Loucy (cell line): ENCODE results near the gene PPP2R5E.
"Not testable (repeated sequence)": the region's sequence is repeated elsewhere in the genome, so short reads cannot be mapped to it uniquely, and the experiment has no call there.

ENCODE experiments used
- H2AFZ ChIP-seq: fragments of 200-600 bp; sonication (generic); 2 replicates; pipeline ENCODE4 v1.6.0; 2016; ENCODE audit warnings: antibody characterized with exemption, mild to moderate bottlenecking, low read length, moderate library complexity
- H3F3A ChIP-seq: fragments of 200-600 bp; 2 replicates; pipeline ENCODE4 v1.6.0; 2016; ENCODE audit warnings: antibody characterized with exemption, low read depth, mild to moderate bottlenecking
- H3K27me3 ChIP-seq: fragments of 200-600 bp; sonication (generic); 2 replicates; pipeline ENCODE4 v1.6.1; 2014; ENCODE audit warnings: low read length, mild to moderate bottlenecking; ENCODE audit not compliant: insufficient read depth, poor library complexity, severe bottlenecking
- H3K36me3 ChIP-seq: fragments of 200-600 bp; sonication (generic); 2 replicates; pipeline ENCODE4 v1.6.1; 2016; ENCODE audit warnings: low read length; ENCODE audit not compliant: insufficient read depth
- H3K4me1 ChIP-seq: fragments of 200-600 bp; sonication (generic); 2 replicates; pipeline ENCODE4 v1.5.1; 2014; ENCODE audit warnings: low read length, mild to moderate bottlenecking; ENCODE audit not compliant: insufficient read depth, poor library complexity, severe bottlenecking
- H3K4me2 ChIP-seq: fragments of 200-600 bp; sonication (generic); 2 replicates; pipeline ENCODE4 v1.6.0; 2014; ENCODE audit warnings: antibody characterized with exemption, low read length, low read depth, mild to moderate bottlenecking; ENCODE audit not compliant: poor library complexity, severe bottlenecking
- H3K4me3 ChIP-seq: fragments of 200-600 bp; sonication (generic); 2 replicates; pipeline ENCODE4 v1.5.1; 2014; ENCODE audit warnings: low read length, mild to moderate bottlenecking, mixed read lengths; ENCODE audit not compliant: poor library complexity, severe bottlenecking
- H3K79me2 ChIP-seq: fragments of 200-600 bp; sonication (generic); 2 replicates; pipeline ENCODE4 v1.6.1; 2014; ENCODE audit warnings: low read length; ENCODE audit not compliant: insufficient read depth
- H3K9ac ChIP-seq: fragments of 200-600 bp; sonication (generic); 2 replicates; pipeline ENCODE4 v1.6.0; 2014; ENCODE audit warnings: mild to moderate bottlenecking, low read depth, low read length, moderate library complexity; ENCODE audit not compliant: poor library complexity, severe bottlenecking
- H3K9me2 ChIP-seq: fragments of 200-600 bp; sonication (generic); replicated peaks from 2 replicates; pipeline ENCODE4 v1.6.1; 2016; ENCODE audit warnings: low read depth, low read length, mixed read lengths
- H3K9me3 ChIP-seq: fragments of 200-600 bp; sonication (generic); 2 replicates; pipeline ENCODE4 v1.6.1; 2014; ENCODE audit warnings: mild to moderate bottlenecking, antibody characterized with exemption, low read length, low read depth; ENCODE audit not compliant: insufficient read depth
- H4K20me1 ChIP-seq: fragments of 200-600 bp; sonication (generic); 2 replicates; pipeline ENCODE4 v1.6.0; 2014; ENCODE audit warnings: antibody characterized with exemption, low read length, mild to moderate bottlenecking; ENCODE audit not compliant: insufficient read depth, poor library complexity, severe bottlenecking
- CTCF ChIP-seq: fragments of 200-600 bp; sonication (generic); conservative IDR thresholded peaks from 2 replicates; pipeline ENCODE4 v1.5.1; 2014; ENCODE audit warnings: mild to moderate bottlenecking, antibody characterized with exemption, low read length
- EZH2phosphoT487 ChIP-seq: fragments of 200-600 bp; IDR thresholded peaks from 2 replicates; pipeline ENCODE4 v1.6.1; 2018; ENCODE audit warnings: antibody characterized with exemption, mild to moderate bottlenecking, moderate library complexity, borderline replicate concordance

PPP2R5E gene

DNA sequence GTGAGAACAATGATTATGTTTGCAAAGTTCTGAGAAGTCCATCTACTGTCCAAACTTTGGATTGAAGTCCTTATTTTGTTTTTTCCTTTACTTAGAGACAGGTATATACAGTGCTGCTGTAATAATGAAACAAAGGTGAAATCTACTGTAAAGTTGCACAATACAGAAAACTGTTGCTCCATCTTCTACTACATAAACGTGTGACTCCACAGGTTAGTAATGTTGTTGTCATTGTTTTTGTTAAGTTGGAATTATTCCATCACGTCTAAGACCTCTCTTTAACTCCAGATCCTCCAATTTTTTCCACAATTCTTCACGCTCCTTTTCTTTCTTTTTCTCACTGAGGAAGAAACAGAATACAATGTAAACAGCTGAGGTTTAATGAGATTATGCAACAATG is 167.4 kb downstream of the PPP2R5E start:
- no peak overlapping the region for H3K9ac ChIP-seq
- H3K4me1 ChIP-seq = no peaks in the 10 kb centered on the region
- TF ChIP-seq CTCF = no peak
- TF ChIP-seq EZH2phosphoT487 = no peak
- H3K9me3 ChIP-seq = no peaks in the 10 kb centered on the region
- H4K20me1 ChIP-seq = no peaks in the 10 kb centered on the region
- no peaks in the 10 kb centered on the region for H3K27me3 ChIP-seq
- H3F3A ChIP-seq = no peaks in the 10 kb centered on the region
- H3K4me3 ChIP-seq = no peak overlapping the region
- H3K9me2 ChIP-seq = no peaks in the 10 kb centered on the region
- peaks cover 23% of the 10 kb centered on the region; the same call in 1 of the 2 replicates for H3K36me3 ChIP-seq
- no peak overlapping the region for H2AFZ ChIP-seq
- no peaks in the 10 kb centered on the region for H3K79me2 ChIP-seq
- H3K4me2 ChIP-seq = no peak overlapping the region

GRCh38 chr14:63371613-63372012 is 171.6 kb downstream of the PPP2R5E start:
- H3K27me3 ChIP-seq, H3K9me3 ChIP-seq, H3K9ac ChIP-seq, H3K4me2 ChIP-seq, H2AFZ ChIP-seq, H3K79me2 ChIP-seq, H3K4me3 ChIP-seq, H3F3A ChIP-seq, H3K4me1 ChIP-seq, H3K9me2 ChIP-seq, H4K20me1 ChIP-seq: not testable (repeated sequence)
- peaks cover 20% of the 10 kb centered on the region; the same call in 1 of the 2 replicates for H3K36me3 ChIP-seq

DNA sequence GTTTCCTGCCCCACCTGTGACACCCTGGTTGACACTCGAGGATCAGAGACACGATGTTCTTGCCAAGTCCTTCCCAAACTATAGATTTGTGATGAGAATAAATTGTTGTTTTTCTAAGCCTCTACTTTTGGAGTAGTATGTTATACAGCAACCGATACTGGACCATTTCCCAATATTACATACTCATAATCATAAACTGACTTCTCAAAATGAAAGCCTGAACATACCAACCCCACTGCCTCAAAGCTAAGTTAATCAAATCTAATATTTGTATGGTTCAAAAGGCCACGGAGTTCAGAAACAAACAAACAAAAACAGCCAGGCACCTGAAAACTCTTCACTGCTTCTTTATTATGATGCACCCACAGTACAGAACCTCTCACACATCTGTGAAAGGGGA is 172.1 kb downstream of the PPP2R5E start:
- Histone ChIP-seq H3K9ac (no peak overlapping the region), H3K9me2 (no peaks in the 10 kb centered on the region), H3K4me2 (no peak overlapping the region), H3K27me3 (no peaks in the 10 kb centered on the region), H3K9me3 (no peaks in the 10 kb centered on the region), H2AFZ (no peak overlapping the region), H3K79me2 (no peaks in the 10 kb centered on the region), H3K36me3 (peaks cover 17% of the 10 kb centered on the region; the same call in 1 of the 2 replicates), H3F3A (no peaks in the 10 kb centered on the region), H3K4me1 (no peaks in the 10 kb centered on the region), H3K4me3 (no peak overlapping the region), H4K20me1 (no peaks in the 10 kb centered on the region)
- no peak for TF ChIP-seq CTCF
- no peak for TF ChIP-seq EZH2phosphoT487

- H3K27me3 ChIP-seq = no peaks in the 10 kb centered on the region
- H3K79me2 ChIP-seq = no peaks in the 10 kb centered on the region
- H3K9ac ChIP-seq = no peak overlapping the region
- H4K20me1 ChIP-seq = no peaks in the 10 kb centered on the region
- H3K4me1 ChIP-seq = no peaks in the 10 kb centered on the region
- H3K4me2 ChIP-seq = no peak overlapping the region
- H2AFZ ChIP-seq = no peak overlapping the region
- H3F3A ChIP-seq = no peaks in the 10 kb centered on the region
- no peaks in the 10 kb centered on the region for H3K9me2 ChIP-seq
- no peaks in the 10 kb centered on the region for H3K9me3 ChIP-seq
- no peak for TF ChIP-seq EZH2phosphoT487
- TF ChIP-seq CTCF = no peak
- no peaks in the 10 kb centered on the region for H3K36me3 ChIP-seq
- H3K4me3 ChIP-seq = no peak overlapping the region
Observed at GRCh38 chr14:63367742-63368364, 175.3 kb downstream of the PPP2R5E start.
